Astrocyte of the spinal cord (primary cell): ENCODE data around the gene FBLIM1.

Source experiments
- DNase-seq: peaks from one replicate; pipeline ENCODE4 v3.0.0; 2011; ENCODE audit warnings: low read depth, low spot score
- H3K4me3 ChIP-seq: 2 replicates; pipeline ENCODE4 v1.5.1; 2011; ENCODE audit warnings: low read depth, mild to moderate bottlenecking, low read length, moderate library complexity
- CTCF ChIP-seq: IDR thresholded peaks from 2 replicates; pipeline ENCODE4 v1.5.1; 2012; ENCODE audit warnings: low read depth, mild to moderate bottlenecking, low read length, inconsistent platforms
- in situ Hi-C: cut with HindIII; loops from 2 replicates; pipeline ENCODE4 v1.10.0; 2017; ENCODE audit warnings: low sequenced_read_pairs

Gene FBLIM1

DNA sequence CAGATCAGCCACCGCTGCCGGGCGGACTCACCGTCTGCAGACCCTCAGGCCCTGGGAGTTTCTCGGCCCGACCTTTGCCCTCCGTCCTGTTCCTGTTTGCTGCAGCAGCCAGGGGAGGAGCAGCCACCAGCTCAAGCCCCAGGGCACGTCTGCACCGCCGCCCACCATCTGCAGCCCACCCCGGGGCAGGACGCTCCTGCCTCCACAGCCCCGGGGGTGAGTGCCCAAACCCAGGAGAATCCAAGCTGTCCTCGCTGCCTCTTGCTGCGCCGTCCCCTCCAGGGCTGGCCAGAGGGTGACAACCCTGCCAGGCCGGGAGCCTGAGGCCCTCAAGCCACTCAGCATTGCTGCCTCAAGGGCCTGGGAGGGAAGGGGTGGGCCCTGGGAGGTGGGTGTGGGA is 23.7 kb upstream of the FBLIM1 start:
- TF ChIP-seq CTCF, result no peak
- H3K4me3 ChIP-seq, result no peak overlapping the region
- no peak for DNase-seq
- in situ Hi-C loops, result no loop called here

DNA sequence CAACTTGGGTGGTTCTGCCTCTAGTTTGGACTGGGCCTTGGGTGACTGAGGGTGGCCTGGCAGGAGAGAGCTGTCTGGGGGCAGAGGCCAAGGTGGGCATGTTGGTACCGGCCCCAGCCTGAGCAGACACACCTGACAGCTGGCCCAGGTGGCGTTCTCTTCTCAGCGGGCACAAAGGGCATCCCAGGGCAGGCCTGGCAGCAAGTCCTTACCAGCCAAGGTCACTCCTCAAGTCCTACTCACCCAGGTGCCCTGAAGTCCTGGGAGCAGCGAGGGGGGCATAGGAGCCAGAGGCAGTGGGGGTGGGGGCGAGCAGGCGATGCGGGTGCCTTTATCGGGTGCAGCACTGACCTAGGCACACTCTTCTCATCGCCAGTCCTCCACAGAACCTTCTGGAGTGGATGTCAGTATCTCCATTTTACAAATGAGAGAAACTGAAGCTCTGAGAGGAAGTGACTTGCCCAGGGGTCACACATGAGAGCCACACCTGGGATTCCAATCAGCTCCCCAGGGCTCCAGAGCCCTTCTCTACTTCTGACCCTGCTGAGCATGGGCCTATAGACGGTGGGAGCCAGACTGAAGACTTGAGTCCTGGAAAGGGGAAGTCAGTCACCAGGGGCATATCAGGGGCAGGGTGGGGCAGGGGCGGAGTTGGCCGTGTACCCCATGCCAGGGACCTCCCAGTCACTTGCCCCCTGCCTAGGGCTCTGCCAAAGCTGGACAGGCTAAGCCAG is 23.1 kb upstream of the FBLIM1 start:
- in situ Hi-C loops, result no loop called here
- H3K4me3 ChIP-seq, result no peak overlapping the region
- no peak for TF ChIP-seq CTCF
- DNase-seq, result no peak

DNA sequence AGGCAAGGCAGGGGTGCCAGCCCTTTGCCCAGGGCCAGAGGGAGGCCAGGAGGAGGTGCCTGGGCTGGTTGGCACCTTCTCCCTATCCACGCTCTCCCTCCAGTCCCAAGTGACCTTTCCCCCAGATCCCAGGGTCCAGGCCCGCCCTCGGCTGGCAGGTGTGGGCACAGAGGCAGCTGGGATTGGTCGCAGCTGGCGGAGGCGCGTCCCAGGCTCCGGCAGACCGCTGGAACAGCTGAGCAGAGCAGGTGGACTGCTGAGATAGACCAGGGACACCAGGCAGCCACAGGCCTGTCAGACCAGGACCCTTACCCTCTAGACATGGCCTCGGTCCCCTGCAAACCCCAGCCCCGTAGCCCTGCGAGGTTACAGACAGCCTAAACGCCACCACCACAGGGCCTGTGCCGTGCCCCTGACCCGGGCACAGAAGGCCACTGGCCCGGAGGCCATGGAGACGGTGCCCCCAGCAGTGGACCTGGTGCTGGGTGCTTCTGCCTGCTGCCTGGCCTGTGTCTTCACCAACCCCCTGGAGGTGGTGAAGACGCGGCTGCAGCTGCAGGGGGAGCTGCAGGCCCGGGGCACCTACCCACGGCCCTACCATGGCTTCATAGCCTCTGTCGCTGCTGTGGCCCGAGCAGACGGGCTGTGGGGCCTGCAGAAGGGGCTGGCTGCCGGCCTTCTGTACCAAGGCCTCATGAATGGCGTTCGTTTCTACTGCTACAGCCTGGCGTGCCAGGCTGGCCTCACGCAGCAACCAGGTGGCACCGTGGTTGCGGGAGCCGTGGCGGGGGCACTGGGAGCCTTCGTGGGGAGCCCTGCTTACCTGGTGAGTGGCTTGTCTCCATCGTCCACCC is 22.3 kb upstream of the FBLIM1 start, which contains the start of gene SLC25A34:
SLC25A34 (plus strand) TSS at position 221 of the 854 bp plus-strand sequence; CDS start at position 449, 228 bp downstream.
- no peak within 1 kb of the TSS for H3K4me3 ChIP-seq
- no peak for TF ChIP-seq CTCF
- in situ Hi-C loops, result no loop called here
- DNase-seq, result no peak

DNA sequence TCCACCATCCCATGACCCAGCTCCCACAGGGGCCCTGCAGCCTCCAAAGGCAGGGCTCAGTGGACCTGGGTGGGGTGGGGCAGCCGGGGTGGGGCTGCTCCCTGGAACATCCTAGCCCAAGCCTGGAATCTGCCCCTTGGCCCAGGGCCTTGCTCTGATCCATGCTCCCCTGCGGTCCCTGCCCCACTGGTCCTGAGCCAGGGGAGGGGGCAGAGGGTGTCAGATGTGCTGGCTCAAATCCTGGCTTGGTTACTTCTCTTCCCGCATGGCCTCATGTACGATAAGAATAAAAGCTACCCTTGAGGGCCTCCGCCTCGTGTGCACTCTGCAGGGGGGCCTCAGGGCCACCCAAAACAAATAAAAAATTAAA is 21.7 kb upstream of the FBLIM1 start:
- in situ Hi-C loops, result no loop called here
- no peak for DNase-seq
- TF ChIP-seq CTCF, result no peak
- no peak overlapping the region for H3K4me3 ChIP-seq

- H3K4me3 ChIP-seq, result no peak overlapping the region
- in situ Hi-C loops, result no loop called here
- no peak for TF ChIP-seq CTCF
- DNase-seq, result no peak
These were observed 21.0 kb upstream of the FBLIM1 start for GRCh38 chr1:15737324-15738319.
